ENCODE measurements around the gene CDK11B.

DNA sequence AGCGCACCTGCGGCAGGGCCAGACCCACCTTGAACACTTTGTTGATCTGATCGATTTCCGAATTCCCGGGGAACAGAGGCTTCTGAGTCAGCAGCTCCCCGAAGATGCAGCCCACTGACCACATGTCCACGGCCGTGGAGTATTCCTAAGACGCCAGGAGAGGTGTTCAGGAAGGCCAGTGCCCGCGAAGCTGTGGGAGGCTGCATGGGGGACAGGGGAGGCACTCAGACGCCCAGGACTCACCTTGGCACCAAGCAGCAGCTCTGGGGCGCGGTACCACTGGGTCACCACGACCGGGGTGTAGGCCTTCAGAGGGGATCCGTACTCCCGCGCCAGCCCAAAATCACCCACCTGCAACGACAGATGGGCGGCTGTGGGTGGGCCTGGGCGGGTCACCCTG lies 45.0 kb upstream of the CDK11B start:
- TF ChIP-seq SUZ12 (IDR thresholded peaks at IDR 0.05; ENCODE audit: low read length) (no peak), POLR2A (IDR thresholded peaks at IDR 0.05; ENCODE audit: control extremely low read depth in 1 of 2, low read depth in 2 of 2, low read length in 2 of 2) (no peak), HDAC6 (IDR thresholded peaks at IDR 0.05; ENCODE audit: low read depth, low read length) (no peak), RAD21 (IDR thresholded peaks at IDR 0.05 in 1 of 2, conservative IDR thresholded peaks at IDR 0.05 in 1 of 2; ENCODE audit: low read depth in 2 of 2, low read length in 2 of 2) (no peak), JUND (IDR thresholded peaks at IDR 0.05; ENCODE audit: low read length) (no peak), NRF1 (IDR thresholded peaks at IDR 0.05; ENCODE audit: low read depth, low read length) (no peak), HDAC2 (IDR thresholded peaks at IDR 0.05; ENCODE audit: borderline replicate concordance in 1 of 2, low read depth in 2 of 2, low read length in 2 of 2) (no peak), ZNF274 (IDR thresholded peaks at IDR 0.05; ENCODE audit: borderline replicate concordance, extremely low read depth, low read length) (no peak), EZH2 (IDR thresholded peaks at IDR 0.05; ENCODE audit: low read depth, low read length, severe bottlenecking) (no peak)
- TF ChIP-seq, protein P1, sequence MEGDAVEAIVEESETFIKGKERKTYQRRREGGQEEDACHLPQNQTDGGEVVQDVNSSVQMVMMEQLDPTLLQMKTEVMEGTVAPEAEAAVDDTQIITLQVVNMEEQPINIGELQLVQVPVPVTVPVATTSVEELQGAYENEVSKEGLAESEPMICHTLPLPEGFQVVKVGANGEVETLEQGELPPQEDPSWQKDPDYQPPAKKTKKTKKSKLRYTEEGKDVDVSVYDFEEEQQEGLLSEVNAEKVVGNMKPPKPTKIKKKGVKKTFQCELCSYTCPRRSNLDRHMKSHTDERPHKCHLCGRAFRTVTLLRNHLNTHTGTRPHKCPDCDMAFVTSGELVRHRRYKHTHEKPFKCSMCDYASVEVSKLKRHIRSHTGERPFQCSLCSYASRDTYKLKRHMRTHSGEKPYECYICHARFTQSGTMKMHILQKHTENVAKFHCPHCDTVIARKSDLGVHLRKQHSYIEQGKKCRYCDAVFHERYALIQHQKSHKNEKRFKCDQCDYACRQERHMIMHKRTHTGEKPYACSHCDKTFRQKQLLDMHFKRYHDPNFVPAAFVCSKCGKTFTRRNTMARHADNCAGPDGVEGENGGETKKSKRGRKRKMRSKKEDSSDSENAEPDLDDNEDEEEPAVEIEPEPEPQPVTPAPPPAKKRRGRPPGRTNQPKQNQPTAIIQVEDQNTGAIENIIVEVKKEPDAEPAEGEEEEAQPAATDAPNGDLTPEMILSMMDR (IDR thresholded peaks at IDR 0.05; ENCODE audit: control extremely low read depth in 1 of 3, insufficient read depth in 1 of 3, low read depth in 1 of 3, low read length in 3 of 3), result no peak
- TF ChIP-seq, protein P2, sequence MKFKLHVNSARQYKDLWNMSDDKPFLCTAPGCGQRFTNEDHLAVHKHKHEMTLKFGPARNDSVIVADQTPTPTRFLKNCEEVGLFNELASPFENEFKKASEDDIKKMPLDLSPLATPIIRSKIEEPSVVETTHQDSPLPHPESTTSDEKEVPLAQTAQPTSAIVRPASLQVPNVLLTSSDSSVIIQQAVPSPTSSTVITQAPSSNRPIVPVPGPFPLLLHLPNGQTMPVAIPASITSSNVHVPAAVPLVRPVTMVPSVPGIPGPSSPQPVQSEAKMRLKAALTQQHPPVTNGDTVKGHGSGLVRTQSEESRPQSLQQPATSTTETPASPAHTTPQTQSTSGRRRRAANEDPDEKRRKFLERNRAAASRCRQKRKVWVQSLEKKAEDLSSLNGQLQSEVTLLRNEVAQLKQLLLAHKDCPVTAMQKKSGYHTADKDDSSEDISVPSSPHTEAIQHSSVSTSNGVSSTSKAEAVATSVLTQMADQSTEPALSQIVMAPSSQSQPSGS (IDR thresholded peaks at IDR 0.05; ENCODE audit: low read length), result no peak
- TF ChIP-seq, protein P3, sequence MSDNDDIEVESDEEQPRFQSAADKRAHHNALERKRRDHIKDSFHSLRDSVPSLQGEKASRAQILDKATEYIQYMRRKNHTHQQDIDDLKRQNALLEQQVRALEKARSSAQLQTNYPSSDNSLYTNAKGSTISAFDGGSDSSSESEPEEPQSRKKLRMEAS (IDR thresholded peaks at IDR 0.05), result no peak
